Spleen (tissue), 11 donors: ENCODE measurements around the gene APRT. TPM values are rescaled to one million over a fixed set of nuclear protein-coding genes. Genes with fewer than 3 reads are reported as not detected.

Source experiments
- DNase-seq: peaks from one replicate; pipeline ENCODE4 v3.0.0-alpha.2; 2020
- H3K27ac ChIP-seq, 8 donors: fragments of 200-600 bp; sonication (generic) in 7 of 8; 1 replicate in 4 of 8; 2 replicates in 4 of 8; pipeline versions ENCODE4 v1.5.0 to v1.8.0; 2016 to 2021; ENCODE audit warnings: inconsistent platforms in 4 of 8, mild to moderate bottlenecking in 4 of 8, moderate library complexity in 1 of 8
- H3K27me3 ChIP-seq, 7 donors: fragments of 200-600 bp; sonication (generic) in 6 of 7; replicated peaks in 1 of 7; 1 replicate in 4 of 7; 2 replicates in 3 of 7; pipeline versions ENCODE4 v1.5.0 to v1.8.0; 2016 to 2021; ENCODE audit warnings: inconsistent platforms in 3 of 7, mild to moderate bottlenecking in 1 of 7
- H3K36me3 ChIP-seq, 6 donors: fragments of 200-600 bp; sonication (generic) in 5 of 6; 1 replicate in 4 of 6; 2 replicates in 2 of 6; pipeline versions ENCODE4 v1.5.0 to v1.8.0; 2016 to 2021; ENCODE audit warnings: inconsistent platforms in 2 of 6
- H3K4me1 ChIP-seq, 6 donors: fragments of 200-600 bp; sonication (generic) in 5 of 6; 1 replicate in 3 of 6; 2 replicates in 3 of 6; pipeline versions ENCODE4 v1.5.0 to v1.8.0; 2016 to 2021; ENCODE audit warnings: inconsistent platforms in 3 of 6
- H3K4me3 ChIP-seq, 8 donors: fragments of 200-600 bp; sonication (generic) in 7 of 8; 1 replicate in 4 of 8; 2 replicates in 4 of 8; pipeline versions ENCODE4 v1.5.0 to v1.8.0; 2016 to 2021; ENCODE audit warnings: inconsistent platforms in 4 of 8, mild to moderate bottlenecking in 4 of 8, moderate library complexity in 2 of 8
- H3K9me3 ChIP-seq, 8 donors: fragments of 200-600 bp; sonication (generic) in 7 of 8; 1 replicate in 4 of 8; 2 replicates in 4 of 8; pipeline versions ENCODE4 v1.5.0 to v1.8.0; 2016 to 2021; ENCODE audit warnings: inconsistent platforms in 4 of 8
- CTCF ChIP-seq, 11 experiments: fragments of 200-600 bp in 7 of 11; fragments of 450-650 bp in 4 of 11; sonication (generic) in 4 of 11; IDR thresholded peaks in 8 of 11; conservative IDR thresholded peaks in 3 of 11; 1 replicate in 7 of 11; 2 replicates in 4 of 11; pipeline versions ENCODE4 v1.4.0 to v1.8.0; 2016 to 2021; ENCODE audit warnings: antibody characterized with exemption in 11 of 11, inconsistent platforms in 4 of 11, mild to moderate bottlenecking in 1 of 11
- POLR2A ChIP-seq, 3 donors: fragments of 450-650 bp; IDR thresholded peaks; one replicate each; pipeline ENCODE4 v1.5.1; 2017; ENCODE audit warnings: antibody characterized with exemption in 3 of 3, mild to moderate bottlenecking in 1 of 3
- POLR2AphosphoS5 ChIP-seq, 3 donors: sonication (generic); formaldehyde crosslinking; IDR thresholded peaks; one replicate each; pipeline ENCODE4 v1.5.1; 2017; ENCODE audit warnings: antibody characterized with exemption in 3 of 3
- WGBS, 5 donors: extraction: QIAGEN DNeasy Blood & Tissue Kit in 3 of 5; methylation state at CpG; one replicate each; pipeline versions ENCODE4 v1.1.5 to v1.1.7; 2013 to 2018; 5-methylcytosine and 5-hydroxymethylcytosine counted together
- intact Hi-C: fragments of 100-400 bp; cut with DNase I; formaldehyde crosslinking; loops from one replicate; pipeline ENCODE4 v1.15.0; 2023; ENCODE audit warnings: low total_unique reads
- polyA plus RNA-seq, 3 donors: library from polyadenylated mRNA; stranded (reverse); fragments of 200-250 nt; gene quantifications; one replicate each; pipeline ENCODE4 v1.2.1, GENCODE V29; 2013
- total RNA-seq, 7 donors: library from RNA; depleted of rRNA in 3 of 7; stranded (reverse); fragments of >200 nt in 3 of 7; fragmentation: NEBNext Ultra II Directional in 4 of 7; extraction: Animal tissue kit (Norgen Biotek cat#: 25700) in 4 of 7; gene quantifications; one replicate each; pipeline versions ENCODE4 v1.1.0 to v1.2.1, GENCODE V29; 2016 to 2021
- donor health status: healthy with polysubstance abuse.
- donor health status: DM: no; HTN: no; CAD: no; lungs with moderate emphysema.
- donor health status: DM: no; HTN: no; CAD: no.
- donor health status: Bipolar disorder and iron deficiency.
- donor health status: healthy.
- donor health status: DM: no; HTN: no; CAD: no.
- donor health status: DM: yes; HTN: yes; CAD: no.

Gene APRT
- total and polyA plus RNA-seq, 10 donors, result 84.1 to 259 (median 102) TPM

GRCh38 chr16:88818575-88818874 lies 6.8 kb upstream of the APRT start:
- no peaks in the 10 kb centered on the region for H3K27me3 ChIP-seq
- peaks cover 0 to 66% (median 20%) of the 10 kb centered on the region in 6 donors for H3K36me3 ChIP-seq
- WGBS, 5 donors, result 90 to 97% (median 94%) methylated on average over 18 of the region's 18 CpGs
- H3K27ac ChIP-seq, result no peak overlapping the region
- no peak for DNase-seq
- no peak overlapping the region for H3K4me3 ChIP-seq
- no peaks in the 10 kb centered on the region for H3K9me3 ChIP-seq
- intact Hi-C loops, result no loop called here
- H3K4me1 ChIP-seq, result peaks cover 0 to 12% (median 0%) of the 10 kb centered on the region in 6 donors
- TF ChIP-seq POLR2A (IDR thresholded peaks at IDR 0.05) (no peak), CTCF (IDR thresholded peaks at IDR 0.05 in 8 of 11, conservative IDR thresholded peaks at IDR 0.05 in 3 of 11) (no peak), POLR2AphosphoS5 (IDR thresholded peaks at IDR 0.05) (no peak)

- no peaks in the 10 kb centered on the region for H3K27me3 ChIP-seq
- H3K9me3 ChIP-seq, result no peaks in the 10 kb centered on the region
- WGBS, 5 donors, result 82 to 90% (median 85%) methylated on average over 27 to 40 of the region's 40 CpGs
- intact Hi-C loops, result no loop called here
- H3K4me1 ChIP-seq, result peaks cover 0 to 18% (median 2%) of the 10 kb centered on the region in 6 donors
- no peak overlapping the region for H3K4me3 ChIP-seq
- no peak overlapping the region for H3K27ac ChIP-seq
- TF ChIP-seq POLR2AphosphoS5 (IDR thresholded peaks at IDR 0.05) (peak in 1 of 3 donors; percentile 32), CTCF (IDR thresholded peaks at IDR 0.05 in 8 of 11, conservative IDR thresholded peaks at IDR 0.05 in 3 of 11) (no peak), POLR2A (IDR thresholded peaks at IDR 0.05) (no peak)
- no peak for DNase-seq
- peaks cover 0 to 60% (median 19%) of the 10 kb centered on the region in 6 donors for H3K36me3 ChIP-seq
These were observed 6.3 kb upstream of the APRT start for GRCh38 chr16:88817785-88818574.

- Histone ChIP-seq H3K36me3 (peaks cover 0 to 50% (median 8%) of the 10 kb centered on the region in 6 donors), H3K4me1 (peaks cover 4 to 28% (median 12%) of the 10 kb centered on the region in 6 donors), H3K27me3 (no peaks in the 10 kb centered on the region), H3K9me3 (no peaks in the 10 kb centered on the region), H3K27ac (no peak overlapping the region), H3K4me3 (no peak overlapping the region)
- intact Hi-C loops, result no loop called here
- WGBS, 5 donors, result 90 to 94% (median 92%) methylated on average over 21 to 41 of the region's 41 CpGs
- no peak for TF ChIP-seq POLR2A (IDR thresholded peaks at IDR 0.05)
- TF ChIP-seq POLR2AphosphoS5 (IDR thresholded peaks at IDR 0.05), result peak in 2 of 3 donors; percentile 6 to 32
- no peak for DNase-seq
These were observed 5.2 kb upstream of the APRT start for GRCh38 chr16:88816736-88817535.

DNA sequence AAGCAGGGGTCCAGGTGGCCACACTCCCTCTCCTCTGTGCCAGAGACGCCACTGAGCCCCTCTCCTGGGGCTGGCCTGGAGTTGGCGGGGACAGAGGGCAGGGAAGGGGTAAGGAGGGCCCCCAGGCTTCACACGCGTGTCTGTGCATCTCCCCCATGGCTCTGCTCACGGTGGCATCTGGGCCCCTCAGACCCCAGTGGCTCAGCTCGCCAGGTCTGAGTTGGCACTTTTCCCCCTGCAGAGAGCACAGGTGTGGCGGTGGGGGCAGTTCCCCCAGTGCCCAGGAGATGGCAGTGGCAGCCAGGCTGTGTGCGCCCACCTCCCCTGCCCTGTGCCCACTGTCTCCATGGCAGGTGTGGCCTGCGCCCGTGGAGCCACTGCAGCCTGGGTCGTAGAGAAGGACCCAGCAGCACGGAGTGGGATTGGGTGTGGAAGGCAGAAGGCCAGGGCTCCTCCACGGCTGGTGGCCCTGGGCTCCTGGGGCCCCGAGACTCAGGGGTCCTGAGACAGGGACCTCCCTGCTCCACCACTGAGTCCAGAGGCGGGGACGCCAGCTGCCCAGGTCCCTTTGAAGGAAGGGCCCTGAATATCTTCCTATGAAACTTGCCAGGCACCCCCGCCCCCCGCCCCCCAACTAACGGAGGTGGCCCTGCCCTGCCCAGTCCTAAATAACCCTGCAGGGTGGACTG lies 4.3 kb upstream of the APRT start:
- Histone ChIP-seq H3K36me3 (peaks cover 0 to 41% (median under 1%) of the 10 kb centered on the region in 6 donors), H3K4me3 (no peak overlapping the region), H3K27ac (no peak overlapping the region), H3K9me3 (no peaks in the 10 kb centered on the region), H3K27me3 (no peaks in the 10 kb centered on the region), H3K4me1 (peaks cover 5 to 36% (median 18%) of the 10 kb centered on the region in 6 donors)
- peak; percentile 87 for DNase-seq
- intact Hi-C loops, result no loop called here
- TF ChIP-seq POLR2A (IDR thresholded peaks at IDR 0.05), result no peak
- TF ChIP-seq POLR2AphosphoS5 (IDR thresholded peaks at IDR 0.05), result peak; percentile 18 to 71 (median 54)
- peak; percentile 74 to 92 (median 85) for TF ChIP-seq CTCF (IDR thresholded peaks at IDR 0.05 in 8 of 11, conservative IDR thresholded peaks at IDR 0.05 in 3 of 11)
- WGBS, 5 donors, result 23 to 66% (median 53%) methylated on average over 11 to 19 of the region's 19 CpGs
